Measurements from ENCODE around the gene DNM1.

Gene DNM1

GRCh38 chr9:128203024-128203706 lies at the start of gene DNM1:
TSS of gene DNM1 (plus strand) at chr9:128203379. CDS start at chr9:128203471, 92 bp downstream.
- peak; percentile 56 for DNase-seq

GRCh38 chr9:128153947-128154695 lies 49.1 kb upstream of the DNM1 start:
- DNase-seq = no peak

- DNase-seq = no peak
Measured at GRCh38 chr9:128155736-128156500, 47.3 kb upstream of the DNM1 start.

GRCh38 chr9:128159522-128159783 lies 43.7 kb upstream of the DNM1 start:
- DNase-seq = peak; percentile 49

- peak; percentile 92 for DNase-seq
Measured at GRCh38 chr9:128159784-128160602, 43.2 kb upstream of the DNM1 start, which contains the start of gene BBLN. TSS of gene BBLN (plus strand) at chr9:128160265. CDS start at chr9:128160408, 143 bp downstream.

- DNase-seq = no peak
Measured at GRCh38 chr9:128160603-128160987, 42.6 kb upstream of the DNM1 start.

- no peak for DNase-seq
Measured at GRCh38 chr9:128161215-128161902, 41.8 kb upstream of the DNM1 start.

- no peak for DNase-seq
Measured at GRCh38 chr9:128162215-128163026, 40.8 kb upstream of the DNM1 start.

GRCh38 chr9:128163027-128163515 lies 40.1 kb upstream of the DNM1 start:
- DNase-seq = no peak

- DNase-seq = no peak
Measured at GRCh38 chr9:128163523-128164306, 39.5 kb upstream of the DNM1 start.

GRCh38 chr9:128164307-128164885 lies 38.8 kb upstream of the DNM1 start:
- DNase-seq = no peak

- DNase-seq = no peak
Measured at GRCh38 chr9:128166169-128166568, 37.0 kb upstream of the DNM1 start.

GRCh38 chr9:128167209-128167608 lies 36.0 kb upstream of the DNM1 start:
- no peak for DNase-seq

- no peak for DNase-seq
Measured at GRCh38 chr9:128168731-128169308, 34.4 kb upstream of the DNM1 start.

GRCh38 chr9:128169492-128169891 lies 33.7 kb upstream of the DNM1 start:
- no peak for DNase-seq

GRCh38 chr9:128169925-128170324 lies 33.3 kb upstream of the DNM1 start:
- DNase-seq = no peak

- no peak for DNase-seq
Measured at GRCh38 chr9:128174062-128174461, 29.1 kb upstream of the DNM1 start.

- DNase-seq = no peak
Measured at GRCh38 chr9:128175102-128175563, 28.0 kb upstream of the DNM1 start.

- DNase-seq = no peak
Measured at GRCh38 chr9:128175726-128176125, 27.5 kb upstream of the DNM1 start.
